Epithelial cell of proximal tubule (primary cell): ENCODE data around the gene FAHD1. TPM values are rescaled to one million over a fixed set of nuclear protein-coding genes. Genes with fewer than 3 reads are reported as not detected.

Experiments
- DNase-seq: peaks from one replicate; pipeline ENCODE4 v3.0.0-alpha.2; 2011; ENCODE audit warnings: low read depth
- H3K4me3 ChIP-seq: 2 replicates; pipeline ENCODE4 v1.5.1; 2011; ENCODE audit warnings: low read depth, mild to moderate bottlenecking, low read length
- total RNA-seq: library from RNA; depleted of rRNA; stranded (reverse); fragments of >200 nt; gene quantifications from 2 replicates; pipeline ENCODE4 v1.2.3, GENCODE V29; 2015
- TF ChIP-seq, protein P1 (sequence below): conservative IDR thresholded peaks from 2 replicates; pipeline ENCODE4 v1.5.1; 2012; ENCODE audit warnings: low read depth, mild to moderate bottlenecking, low read length

FAHD1 gene
- total RNA-seq, 1 donor from 2014 or later = 59.2 TPM

GRCh38 chr16:1786242-1787055, 40.6 kb upstream of the FAHD1 start:
- DNase-seq = no peak
- TF ChIP-seq, protein P1, sequence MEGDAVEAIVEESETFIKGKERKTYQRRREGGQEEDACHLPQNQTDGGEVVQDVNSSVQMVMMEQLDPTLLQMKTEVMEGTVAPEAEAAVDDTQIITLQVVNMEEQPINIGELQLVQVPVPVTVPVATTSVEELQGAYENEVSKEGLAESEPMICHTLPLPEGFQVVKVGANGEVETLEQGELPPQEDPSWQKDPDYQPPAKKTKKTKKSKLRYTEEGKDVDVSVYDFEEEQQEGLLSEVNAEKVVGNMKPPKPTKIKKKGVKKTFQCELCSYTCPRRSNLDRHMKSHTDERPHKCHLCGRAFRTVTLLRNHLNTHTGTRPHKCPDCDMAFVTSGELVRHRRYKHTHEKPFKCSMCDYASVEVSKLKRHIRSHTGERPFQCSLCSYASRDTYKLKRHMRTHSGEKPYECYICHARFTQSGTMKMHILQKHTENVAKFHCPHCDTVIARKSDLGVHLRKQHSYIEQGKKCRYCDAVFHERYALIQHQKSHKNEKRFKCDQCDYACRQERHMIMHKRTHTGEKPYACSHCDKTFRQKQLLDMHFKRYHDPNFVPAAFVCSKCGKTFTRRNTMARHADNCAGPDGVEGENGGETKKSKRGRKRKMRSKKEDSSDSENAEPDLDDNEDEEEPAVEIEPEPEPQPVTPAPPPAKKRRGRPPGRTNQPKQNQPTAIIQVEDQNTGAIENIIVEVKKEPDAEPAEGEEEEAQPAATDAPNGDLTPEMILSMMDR = no peak
- no peak overlapping the region for H3K4me3 ChIP-seq

DNA sequence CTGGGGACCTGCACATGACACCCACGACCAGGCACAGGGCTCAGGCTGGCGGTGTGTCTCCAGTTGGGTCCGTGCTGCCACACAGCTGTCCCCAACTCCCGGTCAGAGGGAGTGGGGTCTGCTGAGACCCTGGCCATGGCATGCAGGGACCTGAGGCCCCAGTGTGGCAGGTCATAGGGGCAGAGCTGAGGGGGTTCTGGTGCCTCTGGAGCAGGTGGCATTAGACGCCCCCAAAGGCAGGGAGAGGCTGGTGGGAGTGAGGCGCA, 40.0 kb upstream of the FAHD1 start:
- H3K4me3 ChIP-seq = no peak overlapping the region
- no peak for DNase-seq
- TF ChIP-seq, protein P1 = no peak

DNA sequence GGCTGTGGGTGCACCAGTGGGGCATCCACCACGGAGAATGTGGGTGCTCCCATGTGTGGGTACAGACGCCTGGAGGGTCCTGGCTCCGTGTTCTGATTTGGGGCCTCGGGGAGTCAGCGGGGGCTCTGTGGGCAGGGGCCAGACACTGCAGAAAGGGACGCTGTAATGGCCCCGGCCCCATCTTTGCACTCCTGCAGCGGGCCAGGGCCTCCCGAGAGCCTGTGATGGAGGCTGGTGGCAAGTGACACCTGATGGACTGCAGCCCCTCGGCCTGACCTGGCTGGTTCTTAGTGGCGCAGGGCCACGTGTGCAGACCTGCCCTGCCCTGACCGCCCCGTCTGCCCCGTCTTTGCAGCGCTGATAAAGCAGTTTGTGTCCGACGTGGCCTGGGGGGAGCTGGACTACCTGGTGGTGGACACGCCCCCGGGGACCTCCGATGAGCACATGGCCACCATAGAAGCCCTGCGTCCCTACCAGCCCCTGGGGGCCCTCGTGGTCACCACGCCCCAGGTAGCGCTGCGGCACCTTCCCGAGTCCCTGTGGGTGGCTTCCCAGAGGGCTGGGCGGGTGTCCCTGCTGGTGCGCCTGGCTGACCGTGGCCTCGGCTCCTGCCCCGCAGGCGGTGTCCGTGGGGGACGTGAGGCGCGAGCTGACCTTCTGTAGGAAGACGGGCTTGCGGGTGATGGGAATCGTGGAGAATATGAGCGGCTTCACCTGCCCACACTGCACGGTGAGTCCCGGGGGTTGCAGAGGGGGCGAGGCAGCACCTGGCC, 39.5 kb upstream of the FAHD1 start:
- DNase-seq = no peak
- no peak overlapping the region for H3K4me3 ChIP-seq
- TF ChIP-seq, protein P1 = no peak

GRCh38 chr16:1788095-1788707, 38.8 kb upstream of the FAHD1 start:
- TF ChIP-seq, protein P1 = no peak
- H3K4me3 ChIP-seq = no peak overlapping the region
- DNase-seq = no peak

DNA sequence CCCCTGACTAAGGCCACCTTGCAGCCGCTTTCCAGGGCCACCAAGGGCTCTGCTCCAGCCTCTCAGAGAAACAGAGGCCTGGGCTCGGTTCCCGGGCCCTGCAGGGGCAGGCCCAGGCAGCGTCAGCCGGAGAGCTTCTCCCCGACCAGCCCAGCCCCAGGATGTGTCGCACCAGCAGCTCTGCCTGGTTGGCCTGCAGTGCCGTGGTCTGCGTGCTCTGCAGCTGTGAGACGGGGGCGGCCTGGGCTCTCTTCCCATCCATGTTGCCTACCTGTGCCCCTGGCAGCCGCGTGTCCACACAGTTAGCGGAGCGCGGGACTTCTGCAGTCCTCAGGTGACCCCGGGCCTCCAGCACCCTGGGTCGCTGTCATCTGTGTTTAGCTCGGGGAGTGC, 38.3 kb upstream of the FAHD1 start:
- TF ChIP-seq, protein P1 = no peak
- no peak for DNase-seq

DNA sequence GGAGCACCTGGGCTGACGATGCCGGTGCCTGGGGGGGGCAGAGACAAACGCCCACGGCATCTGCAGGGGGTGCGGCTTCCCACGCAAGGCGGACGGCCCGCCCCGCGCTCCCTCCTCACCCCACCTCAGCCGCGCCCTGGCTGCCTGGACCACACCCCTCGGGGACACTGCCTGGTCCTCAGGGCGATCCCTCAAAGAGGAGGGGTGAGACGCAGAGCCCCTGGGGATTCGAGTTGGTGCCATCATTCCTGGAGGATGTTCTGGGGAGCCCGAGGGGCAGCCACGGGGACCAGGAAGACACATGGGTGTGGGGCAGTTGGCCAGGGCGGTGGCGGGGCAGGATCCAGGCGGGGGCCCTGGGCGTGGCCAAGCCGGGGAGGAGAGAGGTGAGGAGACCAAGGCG, 37.4 kb upstream of the FAHD1 start:
- H3K4me3 ChIP-seq = no peak overlapping the region
- DNase-seq = no peak
- TF ChIP-seq, protein P1 = no peak

More for the DNA sequence above, 38.3 kb upstream of the FAHD1 start:
- H3K4me3 ChIP-seq = no peak overlapping the region
